ENCODE measurements around the gene ABCB8.
"Not testable (repeated sequence)": the region's sequence is repeated elsewhere in the genome, so short reads cannot be mapped to it uniquely, and the experiment has no call there.

- TF ChIP-seq FOS (IDR thresholded peaks at IDR 0.05; ENCODE audit: borderline replicate concordance, insufficient read depth, low read length); CTCF (IDR thresholded peaks at IDR 0.05; ENCODE audit: extremely low read depth in 1 of 2, insufficient read depth in 1 of 2, low read depth in 1 of 2, low read length in 2 of 2); POLR2AphosphoS5 (IDR thresholded peaks at IDR 0.05; ENCODE audit: insufficient read depth, low read depth, low read length): not testable (repeated sequence)
Measured at GRCh38 chr7:151011616-151012015, 16.6 kb upstream of the ABCB8 start.

All from endothelial cell of umbilical vein (primary cell).